ENCODE data around the gene DCTN2.
"Not testable (repeated sequence)": the region's sequence is repeated elsewhere in the genome, so short reads cannot be mapped to it uniquely, and the experiment has no call there.

Gene DCTN2

DNA sequence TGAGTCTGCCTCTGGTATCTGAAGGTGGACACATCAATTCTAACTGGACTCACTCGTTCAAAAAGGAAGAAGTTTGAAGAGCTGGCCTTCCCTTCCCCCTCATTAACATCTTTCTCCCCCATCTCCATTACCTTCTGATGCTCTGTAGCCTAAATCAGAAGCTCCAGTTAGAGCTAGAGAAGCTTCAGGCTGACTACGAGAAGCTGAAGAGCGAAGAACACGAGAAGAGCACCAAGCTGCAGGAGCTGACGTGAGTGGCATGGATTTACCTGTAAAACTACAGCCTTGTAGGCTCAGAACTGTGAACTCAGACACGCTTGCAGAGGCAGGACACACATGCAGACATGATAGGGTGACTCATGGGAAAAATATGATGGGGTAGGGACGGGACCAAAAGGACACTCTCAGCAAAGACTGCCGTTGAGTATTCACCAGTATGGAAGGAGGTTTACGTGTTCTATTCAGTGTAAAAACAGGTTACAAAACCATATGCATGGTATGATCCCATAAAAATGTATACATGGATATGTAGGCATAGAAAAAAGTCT is 29.7 kb upstream of the DCTN2 start:
- no peak for DNase-seq

DNA sequence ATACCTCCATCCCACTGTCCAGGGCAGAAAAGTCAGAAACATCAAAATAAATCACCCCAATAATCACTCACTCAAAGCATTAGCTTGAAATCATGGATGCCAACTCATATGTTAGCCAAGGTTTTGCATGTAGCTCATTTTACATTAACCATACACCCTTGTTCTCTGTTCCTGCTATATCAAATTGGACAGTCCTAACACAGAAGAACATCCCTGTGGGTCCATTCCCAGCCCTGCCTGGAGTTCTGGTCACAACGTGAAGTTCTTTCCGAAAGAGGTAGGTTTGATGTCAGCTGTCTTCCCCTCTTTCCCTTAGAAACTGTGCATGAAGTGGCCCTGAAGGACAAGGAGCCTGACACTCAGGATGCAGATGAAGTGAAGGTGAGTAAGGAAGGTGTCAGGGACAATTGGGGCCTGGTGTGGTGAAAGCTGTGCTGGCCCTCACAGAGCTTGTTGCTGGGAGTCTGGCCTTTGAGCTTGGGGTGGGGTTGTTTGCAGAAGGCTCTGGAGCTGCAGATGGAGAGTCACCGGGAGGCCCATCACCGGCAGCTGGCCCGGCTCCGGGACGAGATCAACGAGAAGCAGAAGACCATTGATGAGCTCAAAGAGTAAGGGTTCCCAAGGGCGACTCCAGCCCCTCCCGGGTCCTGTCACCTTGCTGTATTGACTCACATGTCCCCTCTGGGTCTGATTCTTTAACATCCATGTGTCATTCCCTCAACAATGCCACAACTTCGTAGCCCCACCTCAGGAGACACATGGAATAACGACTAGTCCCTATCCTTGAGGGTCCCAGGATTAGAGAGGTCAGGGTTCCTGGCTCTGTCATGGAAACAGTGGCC is 29.0 kb upstream of the DCTN2 start:
- DNase-seq = no peak

DNA sequence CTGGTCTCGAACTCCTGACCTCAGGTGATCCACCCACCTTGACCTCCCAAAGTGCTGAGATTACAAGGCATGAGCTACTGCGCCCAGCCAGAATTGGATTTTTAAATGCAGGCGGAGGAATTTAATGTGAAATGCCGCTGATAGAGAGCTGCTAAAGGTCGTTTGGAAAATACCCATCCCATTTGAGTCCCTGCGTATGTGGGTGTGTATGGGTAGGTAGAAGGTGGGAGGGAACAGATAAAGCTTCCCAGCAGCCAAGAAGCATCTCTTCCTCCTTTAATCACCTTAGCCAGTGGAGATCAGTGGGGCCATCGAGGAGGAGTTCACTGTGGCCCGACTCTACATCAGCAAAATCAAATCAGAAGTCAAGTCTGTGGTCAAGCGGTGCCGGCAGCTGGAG is 27.8 kb upstream of the DCTN2 start:
- DNase-seq = no peak

DNA sequence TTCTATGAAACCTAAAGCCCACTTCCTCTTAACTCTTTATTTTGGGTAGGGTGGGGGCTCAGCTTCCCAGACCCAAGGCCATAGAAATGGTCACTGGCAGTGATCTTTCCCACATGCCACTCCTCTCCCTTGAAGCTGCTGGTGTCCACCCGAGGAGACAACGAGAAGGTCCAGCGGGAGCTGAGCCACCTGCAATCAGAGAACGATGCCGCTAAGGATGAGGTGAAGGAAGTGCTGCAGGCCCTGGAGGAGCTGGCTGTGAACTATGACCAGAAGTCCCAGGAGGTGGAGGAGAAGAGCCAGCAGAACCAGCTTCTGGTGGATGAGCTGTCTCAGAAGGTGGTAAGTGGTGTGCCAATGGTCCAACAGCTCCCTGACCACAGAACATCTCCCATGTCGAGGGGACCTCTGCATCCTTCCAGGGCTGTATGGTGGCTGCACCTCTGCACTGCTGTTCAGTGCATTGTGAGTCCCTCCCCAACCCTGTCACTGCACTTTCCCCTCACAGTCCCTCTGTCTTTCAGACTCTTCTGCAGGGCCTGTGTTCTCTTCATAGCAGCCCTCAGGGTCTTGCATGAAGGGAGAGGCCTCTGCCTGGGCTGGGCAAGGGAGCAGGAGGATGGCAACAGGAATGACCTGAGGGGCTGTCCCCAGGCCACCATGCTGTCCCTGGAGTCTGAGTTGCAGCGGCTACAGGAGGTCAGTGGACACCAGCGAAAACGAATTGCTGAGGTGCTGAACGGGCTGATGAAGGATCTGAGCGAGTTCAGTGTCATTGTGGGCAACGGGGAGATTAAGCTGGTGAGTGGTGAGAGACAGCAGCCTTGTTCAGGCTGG is 25.2 kb upstream of the DCTN2 start:
- no peak for DNase-seq

DNA sequence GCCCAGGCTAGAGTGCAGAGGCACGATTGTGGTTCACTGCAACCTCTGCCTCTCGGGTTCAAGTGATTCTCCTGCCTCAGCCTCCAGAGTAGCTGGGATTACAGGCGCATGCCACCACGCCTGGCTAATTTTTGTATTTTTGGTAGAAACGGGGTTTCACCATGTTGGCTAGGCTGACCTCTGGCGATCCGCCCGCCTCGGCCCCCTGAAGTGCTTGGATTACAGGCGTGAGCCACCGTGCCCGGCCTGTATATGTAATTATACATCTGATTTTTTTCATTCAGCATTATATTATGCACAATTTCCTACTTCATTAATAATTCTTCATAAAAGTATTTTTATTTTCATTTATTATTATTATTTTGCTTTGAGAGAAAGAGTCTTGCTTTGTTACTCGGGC is 23.4 kb upstream of the DCTN2 start:
- DNase-seq = not testable (repeated sequence)

DNA sequence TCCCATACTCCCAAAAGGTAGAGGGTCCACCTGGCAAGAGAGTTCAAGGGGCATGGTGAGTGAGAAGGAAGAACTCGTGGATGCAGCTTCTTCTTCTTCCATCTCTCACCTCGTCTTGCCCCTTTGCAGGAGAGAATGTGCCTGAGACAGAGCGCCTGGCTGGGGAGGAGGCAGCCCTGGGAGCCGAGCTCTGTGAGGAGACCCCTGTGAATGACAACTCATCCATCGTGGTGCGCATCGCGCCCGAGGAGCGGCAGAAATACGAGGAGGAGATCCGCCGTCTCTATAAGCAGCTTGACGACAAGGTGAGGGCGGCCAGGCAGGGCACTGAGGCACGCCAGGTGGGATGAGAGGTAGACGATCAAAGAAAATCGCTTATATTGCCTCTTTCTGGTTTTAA is 22.9 kb upstream of the DCTN2 start:
- no peak for DNase-seq

DNA sequence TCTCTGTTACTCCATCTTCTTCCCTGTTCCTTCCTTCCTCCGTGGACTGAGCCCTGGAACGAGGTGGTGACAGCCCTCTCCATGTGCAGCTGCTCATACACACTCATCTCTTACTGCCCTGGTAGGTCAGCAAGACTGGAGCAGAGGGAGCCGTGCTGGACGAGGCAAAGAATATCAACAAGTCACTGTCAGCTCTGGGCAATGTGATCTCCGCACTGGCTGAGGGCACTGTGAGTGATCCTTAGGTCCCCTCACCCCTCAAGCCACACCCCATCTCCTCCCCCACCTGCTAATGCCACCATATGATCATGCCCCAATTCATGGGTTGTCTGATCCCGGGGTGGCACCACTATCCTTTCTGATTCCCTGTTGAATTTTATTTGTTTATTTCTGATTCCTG is 21.8 kb upstream of the DCTN2 start:
- no peak for DNase-seq

DNA sequence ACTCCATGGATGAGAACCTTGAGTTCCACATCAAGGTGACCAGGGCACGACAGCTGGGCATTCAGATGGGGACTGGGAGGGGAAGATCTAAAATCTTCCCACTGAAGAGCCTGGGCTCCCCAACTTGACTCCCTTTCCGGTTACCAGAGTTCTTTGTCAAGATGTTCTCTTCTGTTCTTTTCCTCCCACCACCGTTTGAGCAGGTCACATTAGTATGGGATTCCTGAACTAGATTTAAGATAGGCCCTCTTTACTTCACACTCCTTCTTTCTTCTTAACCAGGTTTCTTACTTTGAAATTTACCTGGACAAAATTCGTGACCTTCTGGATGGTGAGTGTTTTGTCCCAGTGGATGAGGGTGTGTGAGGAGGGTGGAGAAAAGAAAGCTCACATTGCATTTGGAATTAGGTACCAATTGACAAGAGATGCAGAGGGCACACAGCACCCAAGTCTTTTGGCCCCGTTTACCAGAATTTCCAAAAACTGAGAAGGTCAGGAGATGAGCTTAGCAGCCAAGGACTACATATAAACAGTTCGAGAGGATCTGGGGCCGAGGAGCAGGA is 17.3 kb upstream of the DCTN2 start:
- DNase-seq = no peak

DNA sequence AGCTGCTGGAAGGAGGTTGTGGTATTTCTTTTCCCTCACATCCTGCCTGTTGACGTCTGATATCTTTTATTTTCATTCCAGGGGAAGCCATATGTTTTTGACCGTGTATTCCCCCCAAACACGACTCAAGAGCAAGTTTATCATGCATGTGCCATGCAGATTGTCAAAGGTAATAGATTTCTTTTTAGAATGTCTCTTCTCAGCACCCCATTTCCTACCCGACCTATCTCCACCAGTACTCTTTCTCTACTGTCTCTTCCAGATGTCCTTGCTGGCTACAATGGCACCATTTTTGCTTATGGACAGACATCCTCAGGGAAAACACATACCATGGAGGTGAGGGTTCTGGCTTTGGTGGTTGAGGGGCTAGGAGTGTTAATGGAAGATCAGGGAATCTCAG is 16.4 kb upstream of the DCTN2 start:
- no peak for DNase-seq

DNA sequence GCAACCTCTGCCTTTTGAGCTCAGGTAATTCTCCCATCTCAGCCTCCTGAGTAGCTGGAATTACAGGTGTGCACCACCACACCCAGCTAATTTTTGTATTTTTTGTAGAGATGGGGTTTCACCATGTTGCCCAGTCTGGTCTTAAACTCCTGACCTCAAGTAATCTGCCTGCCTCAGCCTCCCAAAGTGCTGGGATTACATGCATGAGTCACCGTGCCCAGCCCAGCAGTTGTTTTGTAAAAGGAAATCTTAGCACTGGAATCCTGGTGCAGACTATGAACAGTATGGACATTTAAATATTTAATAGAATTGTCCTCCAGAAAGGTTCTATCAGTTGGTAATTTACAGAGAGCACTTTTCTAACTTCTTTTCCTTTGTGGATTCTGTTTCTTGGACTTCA is 14.1 kb upstream of the DCTN2 start:
- DNase-seq = not testable (repeated sequence)

DNA sequence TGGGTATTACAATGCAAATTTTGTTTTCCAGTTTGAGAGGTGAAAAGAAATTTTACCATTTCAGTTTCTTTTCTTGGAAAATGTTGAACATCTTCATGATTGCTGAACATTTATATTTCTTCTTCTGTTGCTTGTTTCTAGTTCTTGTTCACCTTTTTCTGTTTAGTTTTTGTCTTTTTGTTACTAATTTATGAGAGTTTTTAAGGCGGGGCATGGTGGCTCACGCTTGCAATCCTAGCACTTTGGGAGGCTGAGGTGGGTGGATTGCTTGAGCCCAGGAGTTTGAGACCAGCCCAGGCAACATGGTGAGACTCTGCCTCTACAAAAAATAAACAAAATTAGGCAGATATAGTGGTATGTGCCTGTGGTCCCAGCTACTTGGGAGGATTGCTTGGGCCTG is 13.5 kb upstream of the DCTN2 start:
- no peak for DNase-seq

DNA sequence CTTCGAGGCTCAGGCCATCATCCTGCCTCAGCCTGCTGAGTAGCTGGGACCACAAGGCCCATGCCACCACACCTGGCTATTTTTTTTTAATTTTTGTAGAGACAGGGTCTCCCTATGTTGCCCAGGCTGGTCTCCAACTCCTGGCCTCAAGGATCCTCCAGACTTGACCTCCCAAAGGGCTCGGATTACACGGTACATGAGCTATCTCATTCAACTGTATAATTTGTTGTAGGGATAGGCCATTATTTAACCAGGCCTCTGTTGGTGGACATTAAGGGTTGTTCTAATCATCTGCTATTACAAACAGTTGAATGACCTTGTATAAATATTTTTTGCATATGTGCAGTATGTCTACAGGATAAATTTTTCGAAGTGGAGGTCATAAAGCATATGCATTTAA is 11.9 kb upstream of the DCTN2 start:
- no peak for DNase-seq

DNA sequence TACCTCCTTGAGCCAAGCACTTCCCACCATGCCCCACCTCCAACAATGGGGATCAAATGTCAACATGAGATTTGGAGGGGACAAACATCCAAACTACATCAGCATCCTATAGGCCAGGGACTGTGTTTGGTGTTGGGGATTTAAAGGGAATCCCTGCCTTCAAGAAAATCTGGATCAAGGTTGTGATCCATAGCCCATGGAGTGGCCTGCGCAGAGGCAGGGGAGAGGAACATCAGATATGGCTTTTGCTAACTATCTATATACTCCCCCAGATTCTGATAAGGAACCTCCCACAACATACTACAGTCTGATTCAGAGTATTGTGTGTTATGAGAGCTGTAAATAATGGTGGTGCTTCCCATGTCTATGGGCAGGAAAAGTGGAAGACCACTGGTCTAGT is 7.9 kb upstream of the DCTN2 start:
- no peak for DNase-seq

DNA sequence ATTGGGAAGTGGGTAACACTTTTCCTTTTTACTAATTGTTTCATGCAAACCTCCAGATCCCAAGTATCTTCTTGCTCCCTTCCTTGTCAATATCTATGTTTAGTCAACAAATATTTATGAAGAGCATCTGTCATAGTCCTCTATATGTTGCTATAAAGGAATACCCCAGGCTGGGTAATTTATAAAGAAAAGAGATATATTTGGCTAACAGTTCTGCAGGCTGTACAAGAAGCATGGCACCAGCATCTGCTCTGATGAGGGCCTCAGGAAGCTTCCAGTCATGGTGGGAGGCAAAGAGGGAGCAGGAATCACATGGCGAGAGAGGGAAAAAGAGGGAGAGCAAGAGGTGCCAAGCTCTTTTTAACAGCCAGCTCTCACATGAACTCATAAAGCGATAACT is 7.5 kb upstream of the DCTN2 start:
- no peak for DNase-seq

DNA sequence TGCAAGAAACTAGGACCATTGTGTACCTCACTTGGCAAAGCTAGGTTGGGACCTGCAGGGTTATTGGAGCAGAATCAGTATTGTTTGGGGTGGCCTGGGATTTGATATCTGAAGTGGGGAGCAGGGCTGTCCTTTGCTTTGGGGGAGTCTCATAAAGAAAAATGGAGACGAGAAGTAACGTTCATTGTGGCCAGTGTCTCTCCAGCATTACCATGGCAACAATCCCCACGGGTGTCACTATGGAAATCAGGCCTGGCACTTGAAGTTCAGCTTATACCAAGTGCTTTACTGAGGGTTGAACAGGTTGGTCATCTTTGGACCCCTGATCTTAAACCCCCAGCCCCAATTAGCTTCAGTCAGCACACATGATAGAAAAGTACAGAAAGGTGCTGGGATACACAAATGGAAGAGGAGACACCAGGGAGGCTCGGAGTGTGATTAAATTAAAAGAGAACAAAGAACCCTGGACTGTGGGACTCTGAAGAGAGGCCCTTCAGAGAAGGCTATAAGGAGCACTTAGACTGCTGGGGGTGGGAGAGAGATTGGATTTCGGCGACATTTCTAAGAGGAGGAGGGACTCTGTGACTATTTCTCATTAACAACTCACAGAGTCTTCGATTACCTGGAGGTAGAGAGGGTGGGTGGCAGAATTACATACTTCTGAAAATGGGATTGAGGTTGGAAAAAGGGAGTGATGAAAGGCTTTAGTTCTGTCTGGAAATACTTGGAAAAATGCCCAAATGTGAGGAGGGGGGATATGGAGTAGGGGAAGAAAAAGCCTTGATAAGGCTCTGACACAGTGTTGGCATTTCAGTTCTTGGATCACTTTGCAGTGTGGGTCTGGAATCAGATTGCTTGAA is 6.6 kb upstream of the DCTN2 start:
- DNase-seq = no peak

DNA sequence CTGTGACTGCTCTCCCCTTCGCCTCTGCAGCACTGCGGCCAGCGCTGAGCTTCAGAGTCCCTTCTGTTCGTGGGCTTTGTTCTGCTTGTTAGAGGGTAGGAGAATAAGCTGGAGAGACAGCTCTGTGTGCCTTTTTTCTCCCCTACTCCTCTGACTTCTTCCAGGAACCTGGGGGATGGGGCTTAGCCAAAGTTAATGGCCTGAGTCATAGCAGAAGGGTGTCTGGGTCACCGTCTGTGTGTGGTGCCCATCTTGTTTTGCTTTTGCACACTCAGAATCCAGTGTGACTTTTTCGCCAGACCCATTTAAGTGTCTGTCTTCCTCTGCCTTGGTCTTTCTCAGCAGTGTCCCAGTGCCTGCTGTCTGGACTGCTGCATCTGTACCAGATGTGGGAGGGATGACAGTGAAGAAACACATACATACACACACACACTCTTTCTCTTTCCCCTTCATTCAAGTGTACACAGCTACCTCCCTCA is 5.9 kb upstream of the DCTN2 start:
- no peak for DNase-seq

DNA sequence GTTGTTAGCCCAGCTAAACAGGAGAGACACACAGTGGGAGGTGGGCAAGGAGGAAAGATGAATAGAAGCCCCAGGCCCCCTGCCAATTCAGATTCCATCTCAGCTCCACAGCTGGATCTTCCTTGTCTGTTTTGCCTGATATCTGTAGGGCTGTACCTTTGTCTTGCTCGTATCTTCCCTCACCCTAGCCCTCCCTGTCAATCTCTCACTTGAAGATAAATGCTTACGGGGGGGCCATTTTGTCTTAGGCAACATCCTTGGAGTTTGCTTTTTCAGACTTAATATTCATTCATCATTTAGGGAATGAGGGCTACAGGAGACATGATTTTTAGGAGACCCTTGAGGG is 5.3 kb upstream of the DCTN2 start:
- DNase-seq = no peak

DNA sequence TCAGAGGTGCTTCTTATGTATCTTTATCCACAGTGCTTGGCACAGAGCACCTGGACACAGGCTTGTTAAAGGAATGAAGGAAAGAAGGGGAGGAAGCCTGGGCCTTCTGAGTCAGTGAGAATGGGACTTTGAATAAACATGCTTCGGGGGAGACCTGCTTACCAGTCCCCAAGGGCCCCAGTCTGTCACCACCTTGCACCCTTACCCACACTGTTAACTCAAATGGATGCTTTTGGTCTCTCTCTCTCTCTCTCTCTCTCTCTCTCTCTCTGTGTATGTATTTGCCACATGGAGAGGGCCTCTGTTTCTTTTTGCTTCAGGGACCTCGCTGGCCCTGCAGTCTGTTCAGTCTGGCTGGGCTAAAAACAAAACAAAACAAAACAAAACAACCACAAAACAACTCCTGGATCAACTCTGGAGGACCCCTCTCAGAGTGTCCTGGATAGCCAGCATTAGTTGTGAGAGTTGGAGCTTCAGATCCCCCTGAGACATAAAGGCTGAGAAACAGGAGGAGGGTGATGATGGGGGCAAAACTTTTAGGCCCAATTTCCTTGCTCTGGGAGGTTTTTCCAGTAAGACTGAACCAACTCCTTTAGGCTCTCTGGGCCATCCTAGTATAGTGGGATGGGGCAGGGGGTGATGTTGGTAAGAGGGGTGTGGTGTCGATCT is 4.8 kb upstream of the DCTN2 start:
- DNase-seq = no peak

DNA sequence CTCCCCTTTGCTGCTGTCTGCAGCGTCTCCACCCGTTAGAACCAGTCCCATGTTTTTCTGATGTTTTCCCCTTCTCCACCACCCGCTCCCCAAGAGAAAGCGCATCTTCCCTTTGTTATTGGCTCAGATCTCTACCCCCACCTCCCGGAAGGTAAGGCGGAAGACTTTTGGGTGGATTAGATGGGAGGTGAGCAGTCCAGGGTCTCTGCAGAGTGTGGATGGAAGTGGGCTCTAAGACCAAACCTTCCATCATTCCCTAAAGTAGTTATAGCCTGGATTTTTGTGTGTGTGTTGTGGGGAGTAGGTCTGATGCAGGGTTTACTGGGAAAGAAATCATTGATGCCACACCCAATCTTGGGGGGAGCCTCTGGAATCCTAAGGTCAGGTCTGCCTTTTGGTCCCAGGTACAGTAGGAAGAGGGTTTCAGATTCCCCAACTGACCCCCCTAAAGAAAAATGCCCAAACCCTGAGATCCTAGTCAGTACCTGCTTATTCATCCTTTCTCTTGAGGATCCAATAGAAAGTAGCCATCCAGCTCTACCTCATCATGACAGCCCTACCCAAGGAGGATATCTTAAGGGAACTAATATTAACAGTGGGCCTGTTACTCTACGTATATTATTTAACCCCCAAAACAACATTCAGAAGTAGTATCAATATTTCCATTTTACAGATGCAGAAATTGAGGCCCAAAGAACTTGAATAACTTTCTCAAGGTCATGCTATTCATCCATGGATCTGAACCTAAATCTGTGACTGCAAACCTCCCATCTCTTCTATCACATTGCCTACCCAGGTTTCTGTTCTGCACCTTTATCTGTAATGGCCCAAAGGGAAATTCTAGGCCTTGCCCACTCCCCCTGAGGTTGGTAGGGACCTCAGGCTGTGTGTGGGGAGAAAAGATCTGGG is 3.9 kb upstream of the DCTN2 start:
- DNase-seq = no peak

DNA sequence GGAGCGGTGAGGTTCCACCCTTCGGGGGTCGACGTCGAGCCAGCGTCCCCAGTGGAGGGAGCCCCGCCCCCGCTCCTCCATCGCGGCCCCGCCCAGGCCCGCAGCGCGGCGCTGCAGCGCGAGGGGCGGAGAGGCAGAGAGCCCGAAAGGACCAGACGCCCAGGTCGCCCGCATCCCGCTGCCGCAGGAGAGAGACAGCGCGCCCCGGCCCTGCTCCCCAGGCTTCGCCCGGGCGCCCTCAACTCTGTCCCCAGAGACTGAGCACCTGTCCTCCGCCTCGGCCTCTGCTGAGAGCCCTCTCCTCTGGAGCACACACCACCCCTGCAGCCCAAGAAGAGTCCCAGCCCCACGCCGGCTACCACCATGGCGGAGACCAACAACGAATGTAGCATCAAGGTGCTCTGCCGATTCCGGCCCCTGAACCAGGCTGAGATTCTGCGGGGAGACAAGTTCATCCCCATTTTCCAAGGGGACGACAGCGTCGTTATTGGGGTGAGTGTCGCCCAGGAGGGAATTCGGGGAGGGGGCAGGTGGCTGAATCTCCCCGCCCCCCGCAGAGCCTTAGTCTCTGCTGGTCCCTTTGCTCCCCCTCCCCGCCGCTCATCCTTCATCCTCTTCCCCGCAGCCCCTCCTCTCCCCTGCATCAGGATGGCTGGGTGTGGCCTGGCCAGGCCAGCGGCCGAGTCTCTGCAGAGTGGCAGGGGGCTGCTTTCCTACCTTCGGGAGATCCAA is 3.1 kb upstream of the DCTN2 start, which contains the start of gene KIF5A:
Gene KIF5A (plus strand): TSS at position 136 of the 732 bp plus-strand sequence. CDS start 228 bp downstream, at position 364.
- no peak for DNase-seq

Measured in T1000 (cell line).